PC-9 (cell line): ENCODE results near the gene TAOK2. TPM values are rescaled to one million over a fixed set of nuclear protein-coding genes. Genes with fewer than 3 reads are reported as not detected.
"Not testable (repeated sequence)": the region's sequence is repeated elsewhere in the genome, so short reads cannot be mapped to it uniquely, and the experiment has no call there.

ENCODE experiments used
- BruUV-seq: library from RNA; stranded (reverse); fragments of 400-500 nt; replicated peaks from 2 replicates; lab custom pipeline; 2021; lab: Mats Ljungman, UMichigan
- CTCF ChIA-PET: fragments of 300-600 bp; sonication (Branson Sonifier 250); formaldehyde crosslinking; loops from one replicate; lab custom pipeline; 2022; ENCODE audit warnings: antibody characterized with exemption; lab: Charles Lee
- POLR2A ChIA-PET: fragments of 300-600 bp; sonication (Branson Sonifier 250); formaldehyde crosslinking; loops from one replicate; lab custom pipeline; 2022; ENCODE audit warnings: antibody characterized with exemption; ENCODE audit not compliant: unreplicated experiment; lab: Charles Lee
- DNase-seq, 2 experiments: peaks; one replicate each; pipeline versions ENCODE4 v3.0.0 to v3.0.0-alpha.2; 2015 to 2022; ENCODE audit warnings: mixed read lengths in 1 of 2
- H2AFZ ChIP-seq: fragments of 200-600 bp; sonication (generic); 2 replicates; pipeline ENCODE4 v1.8.1; 2017; ENCODE audit warnings: antibody characterized with exemption
- H3F3A ChIP-seq: fragments of 200-600 bp; sonication (generic); 2 replicates; pipeline ENCODE4 v1.8.1; 2017; ENCODE audit warnings: antibody characterized with exemption, mild to moderate bottlenecking, low read depth; ENCODE audit not compliant: insufficient read depth
- H3K27ac ChIP-seq: fragments of 200-600 bp; sonication (generic); 2 replicates; pipeline ENCODE4 v1.6.1; 2016; ENCODE audit warnings: mixed run types
- H3K27me3 ChIP-seq: fragments of 200-600 bp; sonication (generic); 2 replicates; pipeline ENCODE4 v1.6.1; 2016; ENCODE audit warnings: low read depth, mixed run types; ENCODE audit not compliant: insufficient read depth
- H3K36me3 ChIP-seq: fragments of 200-600 bp; sonication (generic); 2 replicates; pipeline ENCODE4 v1.6.1; 2016; ENCODE audit warnings: low read depth, mixed run types
- H3K4me1 ChIP-seq: fragments of 200-600 bp; sonication (generic); replicated peaks from 2 replicates; pipeline ENCODE4 v1.6.1; 2016; ENCODE audit warnings: mixed run types; ENCODE audit not compliant: insufficient read depth
- H3K4me2 ChIP-seq: fragments of 200-600 bp; sonication (generic); 2 replicates; pipeline ENCODE4 v1.6.1; 2017; ENCODE audit warnings: mixed run types
- H3K4me3 ChIP-seq: fragments of 200-600 bp; sonication (generic); 2 replicates; pipeline ENCODE4 v1.6.1; 2016; ENCODE audit warnings: mixed run types
- H3K79me2 ChIP-seq: fragments of 200-600 bp; sonication (generic); 2 replicates; pipeline ENCODE4 v1.6.1; 2017; ENCODE audit warnings: low read depth, mixed run types
- H3K9me2 ChIP-seq: fragments of 200-600 bp; sonication (generic); 2 replicates; pipeline ENCODE4 v1.8.1; 2017; ENCODE audit warnings: mild to moderate bottlenecking; ENCODE audit not compliant: insufficient read depth
- H3K9me3 ChIP-seq: fragments of 200-600 bp; sonication (generic); 2 replicates; pipeline ENCODE4 v1.8.1; 2016; ENCODE audit warnings: low read depth; ENCODE audit not compliant: insufficient read depth
- H4K20me1 ChIP-seq: fragments of 200-600 bp; sonication (generic); 2 replicates; pipeline ENCODE4 v1.8.1; 2017; ENCODE audit not compliant: insufficient read depth
- EZH2 ChIP-seq: fragments of 200-600 bp; sonication (generic); IDR thresholded peaks from 2 replicates; pipeline ENCODE4 v1.8.0; 2017; ENCODE audit warnings: antibody characterized with exemption, low read depth
- intact Hi-C: fragments of 100-400 bp; cut with micrococcal nuclease; formaldehyde crosslinking; loops from one replicate; pipeline ENCODE4 v1.10.0; 2022; ENCODE audit not compliant: unreplicated experiment
- total RNA-seq: library from RNA; stranded (reverse); gene quantifications from 2 replicates; pipeline ENCODE4 v1.2.3, GENCODE V29; 2021
- TF ChIP-seq, protein P1 (sequence below): fragments of 200-600 bp; sonication (generic); conservative IDR thresholded peaks from 2 replicates; pipeline ENCODE4 v1.6.1; 2017; ENCODE audit warnings: mixed run types, antibody characterized with exemption, mild to moderate bottlenecking, moderate library complexity

Gene TAOK2
- total RNA-seq, 1 experiment from 2014 or later, result 82.9 TPM

DNA sequence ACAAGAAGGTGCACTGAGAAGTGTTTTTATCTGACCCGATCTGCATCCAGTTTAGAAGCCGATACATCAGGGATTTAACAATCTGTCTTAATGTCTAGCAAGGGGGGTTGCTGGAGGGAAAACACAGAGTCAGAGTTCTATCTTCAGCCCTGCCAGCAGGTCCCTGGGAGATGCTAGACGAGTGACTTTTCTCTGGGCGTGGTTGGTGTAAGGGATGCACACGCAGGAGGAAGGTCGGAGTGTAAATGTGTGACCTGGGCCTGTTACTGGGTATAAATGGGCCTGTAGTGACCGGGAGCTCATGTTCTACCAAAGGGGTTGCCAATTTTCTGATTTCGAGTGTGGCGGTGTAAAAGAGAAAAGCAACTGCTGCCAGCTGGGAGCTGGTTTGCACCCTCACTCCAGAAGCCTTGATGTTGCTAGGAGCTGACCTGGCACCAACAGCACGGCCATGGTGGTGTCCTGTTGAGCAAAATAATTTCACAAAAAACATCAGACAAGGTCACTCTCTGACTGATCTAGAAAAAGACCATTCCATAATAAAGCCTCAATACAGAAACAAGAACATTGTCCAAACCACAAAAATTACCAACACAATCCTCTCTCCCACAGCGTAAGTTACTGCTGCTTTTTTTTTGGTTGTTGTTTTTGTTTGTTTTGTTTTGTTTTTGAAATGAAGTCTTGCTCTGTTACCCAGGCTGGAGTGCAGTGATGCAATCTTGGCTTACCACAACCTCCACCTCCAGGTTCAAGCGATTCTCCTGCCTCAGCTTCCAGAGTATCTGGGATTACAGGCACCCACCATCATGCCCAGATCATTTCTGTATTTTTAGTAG, 46.4 kb upstream of the TAOK2 start:
- H4K20me1 ChIP-seq, result no peaks in the 10 kb centered on the region
- no peak overlapping the region for H3K27ac ChIP-seq
- no peak for DNase-seq
- no peaks in the 10 kb centered on the region for H3K27me3 ChIP-seq
- H3K9me3 ChIP-seq, result no peaks in the 10 kb centered on the region
- CTCF ChIA-PET, result interaction anchor here (0.5 to 0.6 kb wide), 2 partner anchors 108 to 226 kb away, joined by 3 to 5 read pairs; no protein-coding TSS in a partner anchor
- intact Hi-C loops, result loop anchor here (5.0 kb wide), 1 partner anchor 70 kb away; the partner anchor contains the start of genes HIRIP3 and INO80E
- peaks cover 14% of the 10 kb centered on the region; the same call in 1 of the 2 replicates for H3F3A ChIP-seq
- no TSS peak for BruUV-seq
- peak overlapping the region; percentile 84 for H3K4me3 ChIP-seq
- no peaks in the 10 kb centered on the region for H3K9me2 ChIP-seq
- TF ChIP-seq EZH2, result no peak
- TF ChIP-seq, protein P1, sequence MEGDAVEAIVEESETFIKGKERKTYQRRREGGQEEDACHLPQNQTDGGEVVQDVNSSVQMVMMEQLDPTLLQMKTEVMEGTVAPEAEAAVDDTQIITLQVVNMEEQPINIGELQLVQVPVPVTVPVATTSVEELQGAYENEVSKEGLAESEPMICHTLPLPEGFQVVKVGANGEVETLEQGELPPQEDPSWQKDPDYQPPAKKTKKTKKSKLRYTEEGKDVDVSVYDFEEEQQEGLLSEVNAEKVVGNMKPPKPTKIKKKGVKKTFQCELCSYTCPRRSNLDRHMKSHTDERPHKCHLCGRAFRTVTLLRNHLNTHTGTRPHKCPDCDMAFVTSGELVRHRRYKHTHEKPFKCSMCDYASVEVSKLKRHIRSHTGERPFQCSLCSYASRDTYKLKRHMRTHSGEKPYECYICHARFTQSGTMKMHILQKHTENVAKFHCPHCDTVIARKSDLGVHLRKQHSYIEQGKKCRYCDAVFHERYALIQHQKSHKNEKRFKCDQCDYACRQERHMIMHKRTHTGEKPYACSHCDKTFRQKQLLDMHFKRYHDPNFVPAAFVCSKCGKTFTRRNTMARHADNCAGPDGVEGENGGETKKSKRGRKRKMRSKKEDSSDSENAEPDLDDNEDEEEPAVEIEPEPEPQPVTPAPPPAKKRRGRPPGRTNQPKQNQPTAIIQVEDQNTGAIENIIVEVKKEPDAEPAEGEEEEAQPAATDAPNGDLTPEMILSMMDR, result no peak
- H3K4me2 ChIP-seq, result peak overlapping the region; percentile 99
- peaks cover 38% of the 10 kb centered on the region for H3K79me2 ChIP-seq
- peak overlapping the region; percentile 97 for H2AFZ ChIP-seq
- H3K4me1 ChIP-seq, result peaks cover 23% of the 10 kb centered on the region
- POLR2A ChIA-PET, result interaction anchor here (0.5 to 1.7 kb wide), 4 partner anchors 47 to 1403 kb away, joined by 3 to 22 read pairs (median 7); partner anchors contain the start of gene TAOK2
- H3K36me3 ChIP-seq, result no peaks in the 10 kb centered on the region

- H3K79me2 ChIP-seq, H3K4me2 ChIP-seq, H3K4me1 ChIP-seq, H3K9me3 ChIP-seq, H4K20me1 ChIP-seq, BruUV-seq, intact Hi-C loops, H3K36me3 ChIP-seq, H3K4me3 ChIP-seq, H3K27me3 ChIP-seq, DNase-seq, H3K9me2 ChIP-seq, H3K27ac ChIP-seq, CTCF ChIA-PET, H2AFZ ChIP-seq, POLR2A ChIA-PET: not testable (repeated sequence)
- peaks cover 12% of the 10 kb centered on the region for H3F3A ChIP-seq
Measured at GRCh38 chr16:29931750-29932149, 41.9 kb upstream of the TAOK2 start.

- no peak overlapping the region for H2AFZ ChIP-seq
- ChIA-PET CTCF (interaction anchor here (0.7 kb wide), 1 partner anchor 12 kb away, joined by 3 read pairs; no protein-coding TSS in a partner anchor), POLR2A (no interaction called here)
- H3K79me2 ChIP-seq, result no peaks in the 10 kb centered on the region
- DNase-seq, result no peak
- TF ChIP-seq, protein P1, result no peak
- no peak for TF ChIP-seq EZH2
- H3F3A ChIP-seq, result peaks cover 32% of the 10 kb centered on the region
- H3K4me3 ChIP-seq, result no peak overlapping the region
- peaks cover 26% of the 10 kb centered on the region for H3K4me1 ChIP-seq
- no peak overlapping the region for H3K27ac ChIP-seq
- BruUV-seq, result no TSS peak
- H3K4me2 ChIP-seq, result no peak overlapping the region
- no peaks in the 10 kb centered on the region for H3K9me2 ChIP-seq
- H3K36me3 ChIP-seq, result no peaks in the 10 kb centered on the region
- no peaks in the 10 kb centered on the region for H3K27me3 ChIP-seq
- intact Hi-C loops, result no loop called here
- no peaks in the 10 kb centered on the region for H3K9me3 ChIP-seq
- H4K20me1 ChIP-seq, result no peaks in the 10 kb centered on the region
Measured at GRCh38 chr16:29940656-29941055, 33.0 kb upstream of the TAOK2 start.
